Neutrophil (primary cell): ENCODE results near the gene HPN.

Source experiments
- H3K27ac ChIP-seq: fragments of 200-600 bp; sonication (generic); 2 replicates; pipeline ENCODE4 v1.5.1; 2016; ENCODE audit warnings: mild to moderate bottlenecking, moderate library complexity
- H3K27me3 ChIP-seq: fragments of 200-600 bp; sonication (generic); 2 replicates; pipeline ENCODE4 v1.6.0; 2016; ENCODE audit warnings: mild to moderate bottlenecking
- H3K36me3 ChIP-seq: fragments of 200-600 bp; sonication (generic); 2 replicates; pipeline ENCODE4 v1.5.1; 2017
- H3K4me1 ChIP-seq, 2 experiments: fragments of 200-600 bp in 1 of 2; sonication (generic) in 1 of 2; 1 replicate in 1 of 2; 2 replicates in 1 of 2; pipeline versions ENCODE4 v1.5.1 to v1.6.1; 2013 to 2016; ENCODE audit warnings: low read depth in 1 of 2, low read length in 1 of 2, mild to moderate bottlenecking in 1 of 2, moderate library complexity in 1 of 2; ENCODE audit not compliant: control insufficient read depth in 1 of 2, insufficient read depth in 1 of 2
- H3K4me3 ChIP-seq, 2 experiments: fragments of 200-600 bp in 1 of 2; sonication (generic) in 1 of 2; 1 replicate in 1 of 2; 2 replicates in 1 of 2; pipeline ENCODE4 v1.5.1; 2013 to 2016; ENCODE audit warnings: low read depth in 1 of 2, low read length in 1 of 2, mild to moderate bottlenecking in 1 of 2, moderate library complexity in 1 of 2
- H3K9me3 ChIP-seq: fragments of 200-600 bp; sonication (generic); 2 replicates; pipeline ENCODE4 v1.5.1; 2016
- CTCF ChIP-seq: fragments of 200-600 bp; sonication (generic); IDR thresholded peaks from 2 replicates; pipeline ENCODE4 v1.5.1; 2016; ENCODE audit warnings: antibody characterized with exemption

The HPN gene

GRCh38 chr19:35058370-35058769 lies 16.8 kb downstream of the HPN start:
- Histone ChIP-seq H3K27me3 (peaks cover 21% of the 10 kb centered on the region), H3K27ac (no peak overlapping the region), H3K36me3 (no peaks in the 10 kb centered on the region), H3K4me1 (no peaks in the 10 kb centered on the region), H3K9me3 (no peaks in the 10 kb centered on the region), H3K4me3 (no peak overlapping the region)
- TF ChIP-seq CTCF, result no peak

- no peak for TF ChIP-seq CTCF
- H3K4me3 ChIP-seq, result no peak overlapping the region
- no peaks in the 10 kb centered on the region for H3K4me1 ChIP-seq
- H3K9me3 ChIP-seq, result no peaks in the 10 kb centered on the region
- no peaks in the 10 kb centered on the region for H3K36me3 ChIP-seq
- H3K27ac ChIP-seq, result no peak overlapping the region
- H3K27me3 ChIP-seq, result peaks cover 27% of the 10 kb centered on the region
Measured at GRCh38 chr19:35059006-35059798, 17.7 kb downstream of the HPN start.

GRCh38 chr19:35059799-35060091 lies 18.2 kb downstream of the HPN start:
- peaks cover 26% of the 10 kb centered on the region for H3K27me3 ChIP-seq
- no peak overlapping the region for H3K27ac ChIP-seq
- H3K9me3 ChIP-seq, result no peaks in the 10 kb centered on the region
- no peak overlapping the region for H3K4me3 ChIP-seq
- H3K36me3 ChIP-seq, result no peaks in the 10 kb centered on the region
- no peaks in the 10 kb centered on the region for H3K4me1 ChIP-seq
- TF ChIP-seq CTCF, result no peak

GRCh38 chr19:35060160-35060855 lies 18.8 kb downstream of the HPN start:
- H3K27me3 ChIP-seq, result peaks cover 20% of the 10 kb centered on the region
- H3K4me1 ChIP-seq, result no peaks in the 10 kb centered on the region
- no peak for TF ChIP-seq CTCF
- no peaks in the 10 kb centered on the region for H3K36me3 ChIP-seq
- H3K27ac ChIP-seq, result no peak overlapping the region
- H3K9me3 ChIP-seq, result no peaks in the 10 kb centered on the region
- no peak overlapping the region for H3K4me3 ChIP-seq

- H3K36me3 ChIP-seq, result no peaks in the 10 kb centered on the region
- no peaks in the 10 kb centered on the region for H3K4me1 ChIP-seq
- no peak for TF ChIP-seq CTCF
- H3K27ac ChIP-seq, result no peak overlapping the region
- peaks cover 6% of the 10 kb centered on the region for H3K27me3 ChIP-seq
- H3K9me3 ChIP-seq, result no peaks in the 10 kb centered on the region
- H3K4me3 ChIP-seq, result no peak overlapping the region
Measured at GRCh38 chr19:35061583-35062373, 20.3 kb downstream of the HPN start.
